C4-2B (cell line): Measurements from ENCODE around the gene FGF6.

Experiments
- ZFX ChIP-seq: fragments of 450-650 bp; IDR thresholded peaks from 2 replicates; pipeline ENCODE4 v1.6.1; 2017
- TF ChIP-seq, protein P1 (sequence below): fragments of 450-650 bp; conservative IDR thresholded peaks from 2 replicates; pipeline ENCODE4 v1.5.1; 2017; ENCODE audit warnings: mild to moderate bottlenecking

DNA sequence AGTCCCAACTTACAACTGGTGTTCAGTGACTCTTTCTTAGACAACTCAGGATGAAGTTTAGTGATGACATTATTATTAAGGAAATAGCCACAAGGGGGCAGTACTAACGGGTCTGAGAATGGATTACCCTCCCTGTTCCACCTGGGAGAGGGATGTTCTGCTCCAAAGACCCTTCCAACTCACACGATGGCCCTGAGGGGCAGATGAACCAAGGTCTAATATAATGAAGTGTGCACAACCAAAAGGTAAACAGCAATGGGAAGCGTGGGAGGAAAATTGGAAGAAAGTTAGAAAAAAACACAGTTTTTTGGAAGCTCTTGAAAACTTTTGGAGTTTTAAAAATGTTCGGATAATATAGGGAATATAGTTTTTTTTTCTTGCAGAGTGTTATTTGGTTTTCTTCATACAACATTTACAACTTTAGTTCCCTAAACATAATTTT is 24.0 kb downstream of the FGF6 start:
- TF ChIP-seq, protein P1, sequence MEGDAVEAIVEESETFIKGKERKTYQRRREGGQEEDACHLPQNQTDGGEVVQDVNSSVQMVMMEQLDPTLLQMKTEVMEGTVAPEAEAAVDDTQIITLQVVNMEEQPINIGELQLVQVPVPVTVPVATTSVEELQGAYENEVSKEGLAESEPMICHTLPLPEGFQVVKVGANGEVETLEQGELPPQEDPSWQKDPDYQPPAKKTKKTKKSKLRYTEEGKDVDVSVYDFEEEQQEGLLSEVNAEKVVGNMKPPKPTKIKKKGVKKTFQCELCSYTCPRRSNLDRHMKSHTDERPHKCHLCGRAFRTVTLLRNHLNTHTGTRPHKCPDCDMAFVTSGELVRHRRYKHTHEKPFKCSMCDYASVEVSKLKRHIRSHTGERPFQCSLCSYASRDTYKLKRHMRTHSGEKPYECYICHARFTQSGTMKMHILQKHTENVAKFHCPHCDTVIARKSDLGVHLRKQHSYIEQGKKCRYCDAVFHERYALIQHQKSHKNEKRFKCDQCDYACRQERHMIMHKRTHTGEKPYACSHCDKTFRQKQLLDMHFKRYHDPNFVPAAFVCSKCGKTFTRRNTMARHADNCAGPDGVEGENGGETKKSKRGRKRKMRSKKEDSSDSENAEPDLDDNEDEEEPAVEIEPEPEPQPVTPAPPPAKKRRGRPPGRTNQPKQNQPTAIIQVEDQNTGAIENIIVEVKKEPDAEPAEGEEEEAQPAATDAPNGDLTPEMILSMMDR, result peak; percentile 84
- TF ChIP-seq ZFX, result no peak
